Left ventricle myocardium inferior (tissue), 1 donor: ENCODE data around the gene PTPRN2. TPM values are rescaled to one million over a fixed set of nuclear protein-coding genes. Genes with fewer than 3 reads are reported as not detected.

Experiments used
- DNase-seq: peaks from one replicate; pipeline ENCODE4 v3.0.0-alpha.2; 2020
- H3K27ac ChIP-seq: fragments of 200-600 bp; replicated peaks from 2 replicates; pipeline ENCODE4 v1.8.0; 2021
- H3K27me3 ChIP-seq: fragments of 200-600 bp; 2 replicates; pipeline ENCODE4 v1.8.0; 2021; ENCODE audit warnings: low read depth
- H3K36me3 ChIP-seq: fragments of 200-600 bp; 2 replicates; pipeline ENCODE4 v1.8.0; 2021
- H3K4me1 ChIP-seq: fragments of 200-600 bp; 2 replicates; pipeline ENCODE4 v1.8.0; 2021
- H3K4me3 ChIP-seq: fragments of 200-600 bp; 2 replicates; pipeline ENCODE4 v1.8.0; 2021; ENCODE audit warnings: mild to moderate bottlenecking, moderate library complexity
- H3K9me3 ChIP-seq: fragments of 200-600 bp; replicated peaks from 2 replicates; pipeline ENCODE4 v1.8.0; 2021
- intact Hi-C: fragments of 100-400 bp; cut with micrococcal nuclease; formaldehyde crosslinking; loops from one replicate; pipeline ENCODE4 v1.11.0; 2022
- total RNA-seq: library from RNA; stranded (reverse); fragmentation: NEBNext Ultra II Directional; extraction: Animal tissue kit (Norgen Biotek cat#: 25700); gene quantifications from one replicate; pipeline ENCODE4 v1.2.1, GENCODE V29; 2021
- TF ChIP-seq, protein P1 (sequence below): fragments of 200-600 bp; IDR thresholded peaks from 2 replicates; pipeline ENCODE4 v1.8.0; 2021; ENCODE audit warnings: antibody characterized with exemption, mild to moderate bottlenecking, borderline replicate concordance
- donor health status: DM: no; HTN: yes; CAD: no; lungs with severe emphysema.

The PTPRN2 gene
- total RNA-seq, 1 donor from 2014 or later, result 1.3 TPM

- H3K4me1 ChIP-seq, result no peaks in the 10 kb centered on the region
- intact Hi-C loops, result no loop called here
- TF ChIP-seq, protein P1, sequence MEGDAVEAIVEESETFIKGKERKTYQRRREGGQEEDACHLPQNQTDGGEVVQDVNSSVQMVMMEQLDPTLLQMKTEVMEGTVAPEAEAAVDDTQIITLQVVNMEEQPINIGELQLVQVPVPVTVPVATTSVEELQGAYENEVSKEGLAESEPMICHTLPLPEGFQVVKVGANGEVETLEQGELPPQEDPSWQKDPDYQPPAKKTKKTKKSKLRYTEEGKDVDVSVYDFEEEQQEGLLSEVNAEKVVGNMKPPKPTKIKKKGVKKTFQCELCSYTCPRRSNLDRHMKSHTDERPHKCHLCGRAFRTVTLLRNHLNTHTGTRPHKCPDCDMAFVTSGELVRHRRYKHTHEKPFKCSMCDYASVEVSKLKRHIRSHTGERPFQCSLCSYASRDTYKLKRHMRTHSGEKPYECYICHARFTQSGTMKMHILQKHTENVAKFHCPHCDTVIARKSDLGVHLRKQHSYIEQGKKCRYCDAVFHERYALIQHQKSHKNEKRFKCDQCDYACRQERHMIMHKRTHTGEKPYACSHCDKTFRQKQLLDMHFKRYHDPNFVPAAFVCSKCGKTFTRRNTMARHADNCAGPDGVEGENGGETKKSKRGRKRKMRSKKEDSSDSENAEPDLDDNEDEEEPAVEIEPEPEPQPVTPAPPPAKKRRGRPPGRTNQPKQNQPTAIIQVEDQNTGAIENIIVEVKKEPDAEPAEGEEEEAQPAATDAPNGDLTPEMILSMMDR, result no peak
- no peak overlapping the region for H3K27ac ChIP-seq
- no peak overlapping the region for H3K4me3 ChIP-seq
- peaks cover 57% of the 10 kb centered on the region for H3K27me3 ChIP-seq
- no peaks in the 10 kb centered on the region for H3K9me3 ChIP-seq
- no peak for DNase-seq
- H3K36me3 ChIP-seq, result no peaks in the 10 kb centered on the region
These were observed 558.1 kb downstream of the PTPRN2 start for GRCh38 chr7:158029509-158029908.

- TF ChIP-seq, protein P1, result no peak
- Histone ChIP-seq H3K4me3 (no peak overlapping the region), H3K27ac (no peak overlapping the region), H3K27me3 (peaks cover 55% of the 10 kb centered on the region), H3K4me1 (no peaks in the 10 kb centered on the region), H3K36me3 (no peaks in the 10 kb centered on the region), H3K9me3 (no peaks in the 10 kb centered on the region)
- no peak for DNase-seq
- intact Hi-C loops, result no loop called here
These were observed 558.7 kb downstream of the PTPRN2 start for GRCh38 chr7:158028971-158029370.

DNA sequence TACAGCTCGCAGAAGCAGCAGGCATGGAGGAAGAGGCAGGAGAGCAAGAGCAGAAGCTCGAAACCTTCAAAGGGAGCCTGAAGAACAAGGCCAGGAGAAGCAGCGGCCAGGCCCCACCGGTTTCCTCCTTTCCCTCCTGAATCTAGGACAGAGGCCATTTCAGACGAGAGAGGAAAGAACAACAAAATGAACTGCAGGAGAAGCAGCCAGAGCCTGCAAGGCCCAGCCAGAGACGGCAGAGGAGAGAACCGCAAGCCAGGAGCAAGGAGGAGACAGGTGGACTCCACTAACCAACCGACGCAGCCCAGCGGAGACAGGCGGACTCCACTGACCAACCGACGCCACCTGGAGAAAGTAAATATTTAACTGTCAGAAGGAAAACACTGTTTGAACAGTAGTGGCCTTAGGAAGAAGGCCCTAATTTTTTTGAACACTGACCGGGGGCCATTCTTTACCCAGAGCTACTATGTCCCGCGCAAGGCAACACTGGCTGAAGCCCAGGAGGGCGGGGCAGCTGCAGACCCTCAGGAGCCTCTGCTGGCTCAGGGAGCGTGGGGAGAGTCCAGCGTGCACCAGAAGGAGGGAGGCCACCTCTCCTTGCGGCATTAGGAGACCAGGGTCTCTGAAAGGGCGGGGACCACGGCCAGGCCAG, 559.2 kb downstream of the PTPRN2 start:
- TF ChIP-seq, protein P1, result no peak
- no peak for DNase-seq
- no peaks in the 10 kb centered on the region for H3K9me3 ChIP-seq
- H3K4me3 ChIP-seq, result no peak overlapping the region
- H3K36me3 ChIP-seq, result no peaks in the 10 kb centered on the region
- no peaks in the 10 kb centered on the region for H3K4me1 ChIP-seq
- no peak overlapping the region for H3K27ac ChIP-seq
- H3K27me3 ChIP-seq, result peaks cover 50% of the 10 kb centered on the region
- intact Hi-C loops, result no loop called here

GRCh38 chr7:158027646-158028045, 560.0 kb downstream of the PTPRN2 start:
- TF ChIP-seq, protein P1, result no peak
- H3K36me3 ChIP-seq, result no peaks in the 10 kb centered on the region
- intact Hi-C loops, result no loop called here
- no peak overlapping the region for H3K27ac ChIP-seq
- no peak overlapping the region for H3K4me3 ChIP-seq
- H3K4me1 ChIP-seq, result no peaks in the 10 kb centered on the region
- no peaks in the 10 kb centered on the region for H3K9me3 ChIP-seq
- H3K27me3 ChIP-seq, result peaks cover 42% of the 10 kb centered on the region
- DNase-seq, result no peak

DNA sequence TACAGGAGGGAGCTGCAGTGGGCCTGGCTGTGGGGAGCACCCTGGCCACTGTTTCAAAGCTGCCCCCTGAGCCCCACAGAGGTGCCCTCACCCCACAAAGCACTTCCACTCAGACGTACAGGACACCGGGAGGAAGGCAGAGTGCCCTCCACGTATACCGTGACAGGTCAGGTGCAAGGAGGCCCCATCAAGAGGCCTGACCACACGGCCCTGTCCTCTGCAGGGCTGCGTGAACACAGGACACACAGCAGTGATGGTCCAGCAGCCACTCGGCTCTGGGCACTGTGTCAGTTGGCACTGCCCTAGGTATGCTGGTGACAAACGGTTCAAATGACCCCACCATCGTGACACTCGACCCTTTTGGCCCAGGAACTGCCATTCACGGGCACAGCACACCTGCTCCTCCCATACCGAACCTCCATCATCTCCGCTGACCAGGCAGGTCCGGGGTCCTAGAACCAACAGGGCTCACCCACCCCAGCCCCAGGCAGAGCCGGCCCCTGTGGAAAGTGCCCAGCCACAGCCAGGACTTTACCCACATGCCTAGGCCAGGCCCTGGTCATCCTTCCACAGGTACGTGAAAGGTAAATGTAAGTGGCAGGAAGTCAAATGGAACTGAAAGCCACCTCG, 560.9 kb downstream of the PTPRN2 start:
- Histone ChIP-seq H3K4me1 (no peaks in the 10 kb centered on the region), H3K27ac (no peak overlapping the region), H3K9me3 (no peaks in the 10 kb centered on the region), H3K36me3 (no peaks in the 10 kb centered on the region), H3K4me3 (no peak overlapping the region), H3K27me3 (peaks cover 36% of the 10 kb centered on the region)
- TF ChIP-seq, protein P1, result no peak
- no peak for DNase-seq
- intact Hi-C loops, result no loop called here
